GM19035 (cell line): ENCODE results near the gene CRYBA4.

Experiments
- ATAC-seq: cut with Tn5 transposase; IDR thresholded peaks from one replicate; pipeline ENCODE4 v1.9.1; 2021; ENCODE audit not compliant: unreplicated experiment

CRYBA4 gene

GRCh38 chr22:26620197-26620596 is 1.6 kb upstream of the CRYBA4 start:
- ATAC-seq: no peak

- ATAC-seq: no peak
These were observed 2.2 kb downstream of the CRYBA4 start for GRCh38 chr22:26623984-26624383.

- ATAC-seq: no peak
These were observed 3.0 kb downstream of the CRYBA4 start for GRCh38 chr22:26624803-26625202.

GRCh38 chr22:26629988-26630761 is 8.4 kb downstream of the CRYBA4 start:
- no peak for ATAC-seq

GRCh38 chr22:26631282-26631681 is 9.5 kb downstream of the CRYBA4 start:
- no peak for ATAC-seq

GRCh38 chr22:26632422-26633155 is 10.8 kb downstream of the CRYBA4 start:
- no peak for ATAC-seq

- no peak for ATAC-seq
These were observed 12.4 kb downstream of the CRYBA4 start for GRCh38 chr22:26634189-26634588.

- ATAC-seq: no peak
These were observed 13.4 kb downstream of the CRYBA4 start for GRCh38 chr22:26635117-26635516.

GRCh38 chr22:26636296-26636695 is 14.5 kb downstream of the CRYBA4 start:
- ATAC-seq: no peak

GRCh38 chr22:26642465-26643417 is 21.0 kb downstream of the CRYBA4 start:
- no peak for ATAC-seq

- no peak for ATAC-seq
These were observed 21.8 kb downstream of the CRYBA4 start for GRCh38 chr22:26643418-26644100.

GRCh38 chr22:26646158-26646557 is 24.4 kb downstream of the CRYBA4 start:
- no peak for ATAC-seq

GRCh38 chr22:26648011-26648497 is 26.3 kb downstream of the CRYBA4 start:
- ATAC-seq: no peak

GRCh38 chr22:26648528-26649388 is 27.0 kb downstream of the CRYBA4 start:
- no peak for ATAC-seq

- ATAC-seq: no peak
These were observed 29.1 kb downstream of the CRYBA4 start for GRCh38 chr22:26650722-26651421.

GRCh38 chr22:26651815-26652214 is 30.1 kb downstream of the CRYBA4 start:
- no peak for ATAC-seq

- ATAC-seq: no peak
These were observed 35.4 kb downstream of the CRYBA4 start, which contains the start of gene MIAT for GRCh38 chr22:26656891-26657851. Gene MIAT, plus strand, starts transcription at chr22:26657588.

- ATAC-seq: no peak
These were observed 36.4 kb downstream of the CRYBA4 start for GRCh38 chr22:26658161-26658560.
